Measurements from ENCODE around the gene PYGL.
A peak's percentile ranks its signal among the peaks of the same experiment; 100 is the strongest.
"Not testable (repeated sequence)": the region's sequence is repeated elsewhere in the genome, so short reads cannot be mapped to it uniquely, and the experiment has no call there.

Gene PYGL

GRCh38 chr14:50943943-50944646 is at the start of gene PYGL:
PYGL (minus strand) TSS chr14:50944483; CDS start chr14:50944403, 80 bp downstream.
- peak; percentile 9 for DNase-seq

GRCh38 chr14:50985859-50986331 is 41.6 kb upstream of the PYGL start:
- no peak for DNase-seq

GRCh38 chr14:50985124-50985858 is 41.0 kb upstream of the PYGL start:
- DNase-seq = no peak

- DNase-seq = no peak
These were observed 39.9 kb upstream of the PYGL start for GRCh38 chr14:50984036-50984710.

GRCh38 chr14:50979941-50980850 is 35.9 kb upstream of the PYGL start:
- DNase-seq = no peak

GRCh38 chr14:50978888-50979287 is 34.6 kb upstream of the PYGL start:
- DNase-seq = no peak

GRCh38 chr14:50978529-50978871 is 34.2 kb upstream of the PYGL start:
- DNase-seq = no peak

GRCh38 chr14:50977863-50978528 is 33.7 kb upstream of the PYGL start:
- no peak for DNase-seq

- DNase-seq = no peak
These were observed 29.8 kb upstream of the PYGL start for GRCh38 chr14:50974118-50974517.

- no peak for DNase-seq
These were observed 28.5 kb upstream of the PYGL start for GRCh38 chr14:50972734-50973133.

GRCh38 chr14:50970886-50971781 is 26.9 kb upstream of the PYGL start:
- DNase-seq = no peak

GRCh38 chr14:50967790-50968189 is 23.5 kb upstream of the PYGL start:
- DNase-seq = no peak

GRCh38 chr14:50967103-50967502 is 22.8 kb upstream of the PYGL start:
- DNase-seq = no peak

- DNase-seq = no peak
These were observed 20.6 kb upstream of the PYGL start for GRCh38 chr14:50964683-50965390.

- no peak for DNase-seq
These were observed 19.6 kb upstream of the PYGL start for GRCh38 chr14:50963919-50964318.

- no peak for DNase-seq
These were observed 17.4 kb upstream of the PYGL start for GRCh38 chr14:50961605-50962221.

GRCh38 chr14:50957296-50957695 is 13.0 kb upstream of the PYGL start:
- DNase-seq = no peak

GRCh38 chr14:50956421-50956820 is 12.1 kb upstream of the PYGL start:
- DNase-seq = not testable (repeated sequence)

- DNase-seq = peak; percentile 76
These were observed 11.2 kb upstream of the PYGL start for GRCh38 chr14:50955373-50956043.
